SK-N-SH treated with all-trans-retinoic acid at 6 μM for 48 hours (cell line): ENCODE measurements around the gene KCNMB3.

ENCODE experiments used
- ATAC-seq: fragments of 200-7000 bp; cut with Tn5 transposase; 3 replicates; pipeline ENCODE4 v1.9.1; 2020; ENCODE audit warnings: mild to moderate bottlenecking, moderate library complexity
- ARNTL ChIP-seq: fragments of 450-650 bp; formaldehyde crosslinking; IDR thresholded peaks from 2 replicates; pipeline ENCODE4 v1.5.0; 2020; ENCODE audit warnings: low read depth, mild to moderate bottlenecking, moderate library complexity, borderline replicate concordance
- BACH2 ChIP-seq: fragments of 250-450 bp; sonication (Bioruptor Pico); IDR thresholded peaks from 2 replicates; pipeline ENCODE4 v1.9.0; 2021; ENCODE audit warnings: mild to moderate bottlenecking, borderline replicate concordance
- ESRRG ChIP-seq: fragments of 250-450 bp; sonication (Bioruptor Pico); IDR thresholded peaks from 2 replicates; pipeline ENCODE4 v1.6.1; 2021; ENCODE audit warnings: mild to moderate bottlenecking
- GLIS3 ChIP-seq: fragments of 250-450 bp; sonication (Bioruptor Pico); IDR thresholded peaks from 2 replicates; pipeline ENCODE4 v1.5.0; 2020; ENCODE audit warnings: mild to moderate bottlenecking, moderate library complexity
- ISL1 ChIP-seq: fragments of 250-450 bp; sonication (Bioruptor Pico); IDR thresholded peaks from 2 replicates; pipeline ENCODE4 v2.1.2; 2022; ENCODE audit warnings: mild to moderate bottlenecking, moderate library complexity
- OSR1 ChIP-seq: fragments of 250-450 bp; sonication (Bioruptor Pico); IDR thresholded peaks from 2 replicates; pipeline ENCODE4 v1.8.0; 2022; ENCODE audit warnings: moderate library complexity, mild to moderate bottlenecking, inconsistent platforms
- PPARA ChIP-seq: fragments of 250-450 bp; sonication (Bioruptor Pico); IDR thresholded peaks from 2 replicates; pipeline ENCODE4 v1.5.0; 2020; ENCODE audit warnings: mild to moderate bottlenecking, borderline replicate concordance
- RARB ChIP-seq: fragments of 250-450 bp; sonication (Bioruptor Pico); IDR thresholded peaks from 2 replicates; pipeline ENCODE4 v1.8.0; 2021; ENCODE audit warnings: mild to moderate bottlenecking, moderate library complexity
- SNAI2 ChIP-seq: fragments of 250-450 bp; sonication (Bioruptor Pico); IDR thresholded peaks from 2 replicates; pipeline ENCODE4 v1.5.0; 2020; ENCODE audit warnings: mild to moderate bottlenecking, moderate library complexity
- TCF4 ChIP-seq: fragments of 250-450 bp; sonication (Bioruptor Pico); IDR thresholded peaks from 2 replicates; pipeline ENCODE4 v1.8.0; 2021; ENCODE audit warnings: mild to moderate bottlenecking, moderate library complexity, borderline replicate concordance
- TOX ChIP-seq: fragments of 250-450 bp; sonication (Bioruptor Pico); IDR thresholded peaks from 2 replicates; pipeline ENCODE4 v1.8.0; 2021; ENCODE audit warnings: mild to moderate bottlenecking, moderate library complexity, borderline replicate concordance
- ZC3H10 ChIP-seq: fragments of 250-450 bp; sonication (Bioruptor Pico); IDR thresholded peaks from 2 replicates; pipeline ENCODE4 v1.5.1; 2021; ENCODE audit warnings: mild to moderate bottlenecking, moderate library complexity
- ZFP3 ChIP-seq: fragments of 250-450 bp; sonication (Bioruptor Pico); IDR thresholded peaks from 2 replicates; pipeline ENCODE4 v1.5.0; 2020; ENCODE audit warnings: mild to moderate bottlenecking, moderate library complexity
- ZNF565 ChIP-seq: fragments of 450-650 bp; formaldehyde crosslinking; conservative IDR thresholded peaks from 2 replicates; pipeline ENCODE4 v1.5.0; 2020; ENCODE audit warnings: low read depth, mild to moderate bottlenecking, moderate library complexity
- ZNF70 ChIP-seq: fragments of 450-650 bp; formaldehyde crosslinking; IDR thresholded peaks from 2 replicates; pipeline ENCODE4 v1.5.0; 2020; ENCODE audit warnings: mild to moderate bottlenecking, moderate library complexity
- ZNF8 ChIP-seq: fragments of 450-650 bp; formaldehyde crosslinking; IDR thresholded peaks from 2 replicates; pipeline ENCODE4 v1.5.0; 2020; ENCODE audit warnings: mild to moderate bottlenecking, moderate library complexity
- TF ChIP-seq, protein P1 (sequence below): fragments of 250-450 bp; sonication (Bioruptor Pico); IDR thresholded peaks from 2 replicates; pipeline ENCODE4 v1.5.0; 2020; ENCODE audit warnings: mild to moderate bottlenecking, moderate library complexity
- TF ChIP-seq, protein P2 (sequence below): fragments of 250-450 bp; sonication (Bioruptor Pico); IDR thresholded peaks from 2 replicates; pipeline ENCODE4 v1.8.0; 2021; ENCODE audit warnings: low read depth, mild to moderate bottlenecking, moderate library complexity, borderline replicate concordance
- TF ChIP-seq, protein P3 (sequence below): fragments of 250-450 bp; sonication (Bioruptor Pico); IDR thresholded peaks from 2 replicates; pipeline ENCODE4 v1.5.1; 2020; ENCODE audit warnings: low read depth, mild to moderate bottlenecking, moderate library complexity
- TF ChIP-seq, protein P4 (sequence below): fragments of 250-450 bp; sonication (Bioruptor Pico); IDR thresholded peaks from 2 replicates; pipeline ENCODE4 v1.8.0; 2020; ENCODE audit warnings: mild to moderate bottlenecking, moderate library complexity, borderline replicate concordance

The KCNMB3 gene

DNA sequence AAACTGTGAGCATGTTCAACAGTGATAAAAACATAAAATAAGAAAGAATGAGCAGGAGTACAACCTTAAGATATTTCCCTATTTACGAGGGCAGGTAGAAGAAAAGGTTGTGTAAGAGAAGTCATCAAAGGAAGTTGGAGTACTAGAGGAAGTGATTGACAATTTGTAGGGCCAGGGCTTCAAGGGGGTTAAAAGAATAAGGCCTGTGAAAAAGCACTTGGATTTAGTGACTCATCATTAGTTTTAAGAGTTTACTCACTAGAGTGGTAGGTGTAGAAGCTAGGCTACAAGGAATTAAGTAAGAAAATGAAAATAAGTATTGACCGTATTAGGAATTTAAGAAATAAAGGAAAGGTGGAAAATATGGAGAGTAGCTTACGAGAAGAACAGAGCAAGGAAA is 23.6 kb downstream of the KCNMB3 start (continued):
- TF ChIP-seq, protein P1, sequence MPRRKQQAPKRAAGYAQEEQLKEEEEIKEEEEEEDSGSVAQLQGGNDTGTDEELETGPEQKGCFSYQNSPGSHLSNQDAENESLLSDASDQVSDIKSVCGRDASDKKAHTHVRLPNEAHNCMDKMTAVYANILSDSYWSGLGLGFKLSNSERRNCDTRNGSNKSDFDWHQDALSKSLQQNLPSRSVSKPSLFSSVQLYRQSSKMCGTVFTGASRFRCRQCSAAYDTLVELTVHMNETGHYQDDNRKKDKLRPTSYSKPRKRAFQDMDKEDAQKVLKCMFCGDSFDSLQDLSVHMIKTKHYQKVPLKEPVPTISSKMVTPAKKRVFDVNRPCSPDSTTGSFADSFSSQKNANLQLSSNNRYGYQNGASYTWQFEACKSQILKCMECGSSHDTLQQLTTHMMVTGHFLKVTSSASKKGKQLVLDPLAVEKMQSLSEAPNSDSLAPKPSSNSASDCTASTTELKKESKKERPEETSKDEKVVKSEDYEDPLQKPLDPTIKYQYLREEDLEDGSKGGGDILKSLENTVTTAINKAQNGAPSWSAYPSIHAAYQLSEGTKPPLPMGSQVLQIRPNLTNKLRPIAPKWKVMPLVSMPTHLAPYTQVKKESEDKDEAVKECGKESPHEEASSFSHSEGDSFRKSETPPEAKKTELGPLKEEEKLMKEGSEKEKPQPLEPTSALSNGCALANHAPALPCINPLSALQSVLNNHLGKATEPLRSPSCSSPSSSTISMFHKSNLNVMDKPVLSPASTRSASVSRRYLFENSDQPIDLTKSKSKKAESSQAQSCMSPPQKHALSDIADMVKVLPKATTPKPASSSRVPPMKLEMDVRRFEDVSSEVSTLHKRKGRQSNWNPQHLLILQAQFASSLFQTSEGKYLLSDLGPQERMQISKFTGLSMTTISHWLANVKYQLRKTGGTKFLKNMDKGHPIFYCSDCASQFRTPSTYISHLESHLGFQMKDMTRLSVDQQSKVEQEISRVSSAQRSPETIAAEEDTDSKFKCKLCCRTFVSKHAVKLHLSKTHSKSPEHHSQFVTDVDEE (CRISPR knock-in tag), result no peak

DNA sequence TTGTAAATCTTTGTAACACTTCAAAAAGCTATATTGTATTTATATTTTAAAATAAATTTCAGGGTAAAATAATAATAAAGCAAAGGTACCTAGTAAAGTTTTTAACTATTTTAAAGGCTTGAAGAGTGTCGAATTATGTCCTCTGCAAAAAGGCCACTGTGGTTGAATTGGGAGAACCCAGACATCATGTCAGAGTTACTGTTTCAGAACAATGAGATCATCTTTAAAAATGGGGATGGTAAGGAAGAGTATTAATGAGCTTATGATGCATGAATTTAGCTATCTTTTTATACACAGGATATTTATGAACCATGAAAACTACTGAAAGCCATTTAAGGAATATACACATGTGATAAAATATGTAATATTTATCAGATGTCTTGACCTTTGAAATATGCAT is 26.3 kb downstream of the KCNMB3 start:
- ATAC-seq, result no peak
- TF ChIP-seq, protein P1 (CRISPR knock-in tag), result no peak
- TF ChIP-seq, protein P2, sequence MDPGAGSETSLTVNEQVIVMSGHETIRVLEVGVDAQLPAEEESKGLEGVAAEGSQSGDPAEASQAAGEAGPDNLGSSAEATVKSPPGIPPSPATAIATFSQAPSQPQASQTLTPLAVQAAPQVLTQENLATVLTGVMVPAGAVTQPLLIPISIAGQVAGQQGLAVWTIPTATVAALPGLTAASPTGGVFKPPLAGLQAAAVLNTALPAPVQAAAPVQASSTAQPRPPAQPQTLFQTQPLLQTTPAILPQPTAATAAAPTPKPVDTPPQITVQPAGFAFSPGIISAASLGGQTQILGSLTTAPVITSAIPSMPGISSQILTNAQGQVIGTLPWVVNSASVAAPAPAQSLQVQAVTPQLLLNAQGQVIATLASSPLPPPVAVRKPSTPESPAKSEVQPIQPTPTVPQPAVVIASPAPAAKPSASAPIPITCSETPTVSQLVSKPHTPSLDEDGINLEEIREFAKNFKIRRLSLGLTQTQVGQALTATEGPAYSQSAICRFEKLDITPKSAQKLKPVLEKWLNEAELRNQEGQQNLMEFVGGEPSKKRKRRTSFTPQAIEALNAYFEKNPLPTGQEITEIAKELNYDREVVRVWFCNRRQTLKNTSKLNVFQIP (CRISPR knock-in tag), result no peak
- TF ChIP-seq GLIS3 (CRISPR knock-in tag) (no peak), ZFP3 (CRISPR knock-in tag) (no peak), OSR1 (no peak), ESRRG (CRISPR knock-in tag) (no peak), ZNF8 (CRISPR knock-in tag) (no peak), ZNF70 (CRISPR knock-in tag) (no peak), TOX (CRISPR knock-in tag) (no peak), ZC3H10 (CRISPR knock-in tag) (no peak), BACH2 (CRISPR knock-in tag) (no peak), SNAI2 (CRISPR knock-in tag) (no peak), PPARA (CRISPR knock-in tag) (no peak)
- TF ChIP-seq, protein P3, sequence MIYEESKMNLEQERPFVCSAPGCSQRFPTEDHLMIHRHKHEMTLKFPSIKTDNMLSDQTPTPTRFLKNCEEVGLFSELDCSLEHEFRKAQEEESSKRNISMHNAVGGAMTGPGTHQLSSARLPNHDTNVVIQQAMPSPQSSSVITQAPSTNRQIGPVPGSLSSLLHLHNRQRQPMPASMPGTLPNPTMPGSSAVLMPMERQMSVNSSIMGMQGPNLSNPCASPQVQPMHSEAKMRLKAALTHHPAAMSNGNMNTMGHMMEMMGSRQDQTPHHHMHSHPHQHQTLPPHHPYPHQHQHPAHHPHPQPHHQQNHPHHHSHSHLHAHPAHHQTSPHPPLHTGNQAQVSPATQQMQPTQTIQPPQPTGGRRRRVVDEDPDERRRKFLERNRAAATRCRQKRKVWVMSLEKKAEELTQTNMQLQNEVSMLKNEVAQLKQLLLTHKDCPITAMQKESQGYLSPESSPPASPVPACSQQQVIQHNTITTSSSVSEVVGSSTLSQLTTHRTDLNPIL (CRISPR knock-in tag), result no peak

DNA sequence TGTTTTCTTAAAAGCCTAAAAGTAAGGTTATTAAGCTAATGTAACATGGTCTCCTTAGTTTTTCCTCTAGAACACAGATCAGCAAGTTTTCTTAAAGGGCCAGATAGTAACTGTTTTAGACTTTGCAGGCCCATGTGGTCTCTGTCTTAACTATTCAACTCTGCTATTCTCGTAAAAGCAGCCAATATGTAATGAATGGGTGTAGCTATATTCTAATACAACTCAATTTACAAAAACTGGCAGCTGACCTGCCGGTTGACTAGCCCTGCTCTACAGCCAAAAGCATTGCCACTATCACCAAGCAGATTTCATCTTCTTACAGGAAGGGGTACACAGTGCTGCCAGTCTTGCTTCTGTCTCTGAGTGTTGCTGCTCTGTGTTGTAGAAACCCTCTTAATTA is 27.4 kb downstream of the KCNMB3 start:
- TF ChIP-seq ZNF8 (CRISPR knock-in tag), result no peak
- TF ChIP-seq, protein P2 (CRISPR knock-in tag), result no peak
- TF ChIP-seq PPARA (CRISPR knock-in tag), result no peak
- no peak for TF ChIP-seq ZNF70 (CRISPR knock-in tag)
- no peak for TF ChIP-seq ARNTL
- no peak for TF ChIP-seq BACH2 (CRISPR knock-in tag)
- no peak for TF ChIP-seq ZFP3 (CRISPR knock-in tag)
- TF ChIP-seq GLIS3 (CRISPR knock-in tag), result no peak
- no peak for TF ChIP-seq ZC3H10 (CRISPR knock-in tag)
- no peak for TF ChIP-seq ISL1 (CRISPR knock-in tag)
- TF ChIP-seq ZNF565 (CRISPR knock-in tag), result no peak
- no peak for TF ChIP-seq TCF4 (CRISPR knock-in tag)
- no peak for TF ChIP-seq RARB (CRISPR knock-in tag)
- no peak for TF ChIP-seq SNAI2 (CRISPR knock-in tag)
- no peak for TF ChIP-seq ESRRG (CRISPR knock-in tag)
- TF ChIP-seq, protein P3 (CRISPR knock-in tag), result no peak
- TF ChIP-seq, protein P1 (CRISPR knock-in tag), result no peak
- TF ChIP-seq, protein P4, sequence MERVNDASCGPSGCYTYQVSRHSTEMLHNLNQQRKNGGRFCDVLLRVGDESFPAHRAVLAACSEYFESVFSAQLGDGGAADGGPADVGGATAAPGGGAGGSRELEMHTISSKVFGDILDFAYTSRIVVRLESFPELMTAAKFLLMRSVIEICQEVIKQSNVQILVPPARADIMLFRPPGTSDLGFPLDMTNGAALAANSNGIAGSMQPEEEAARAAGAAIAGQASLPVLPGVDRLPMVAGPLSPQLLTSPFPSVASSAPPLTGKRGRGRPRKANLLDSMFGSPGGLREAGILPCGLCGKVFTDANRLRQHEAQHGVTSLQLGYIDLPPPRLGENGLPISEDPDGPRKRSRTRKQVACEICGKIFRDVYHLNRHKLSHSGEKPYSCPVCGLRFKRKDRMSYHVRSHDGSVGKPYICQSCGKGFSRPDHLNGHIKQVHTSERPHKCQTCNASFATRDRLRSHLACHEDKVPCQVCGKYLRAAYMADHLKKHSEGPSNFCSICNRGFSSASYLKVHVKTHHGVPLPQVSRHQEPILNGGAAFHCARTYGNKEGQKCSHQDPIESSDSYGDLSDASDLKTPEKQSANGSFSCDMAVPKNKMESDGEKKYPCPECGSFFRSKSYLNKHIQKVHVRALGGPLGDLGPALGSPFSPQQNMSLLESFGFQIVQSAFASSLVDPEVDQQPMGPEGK (CRISPR knock-in tag), result no peak
- TF ChIP-seq, all 23 proteins: peak for 0
- ATAC-seq, result no peak
